ENCODE results near the gene CAMK1D.

Gene CAMK1D

DNA sequence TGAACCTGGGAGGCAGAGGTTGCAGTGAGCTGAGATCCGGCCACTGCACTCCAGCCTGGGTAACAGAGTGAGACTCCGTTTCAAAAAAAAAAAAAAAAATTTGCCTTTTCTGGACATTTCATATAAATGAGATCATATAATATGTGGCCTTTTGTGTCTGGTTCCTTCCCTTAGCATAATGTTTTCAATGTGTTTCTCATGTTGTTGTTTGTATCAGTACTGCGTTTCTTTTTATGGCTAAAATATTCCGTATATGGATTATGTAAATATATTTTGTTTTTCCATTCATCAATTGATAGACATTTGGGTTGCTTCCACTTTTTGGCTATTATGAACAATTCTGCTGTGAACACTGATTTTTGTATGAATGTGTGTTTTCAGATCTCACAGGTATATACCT is 394.6 kb downstream of the CAMK1D start:
- DNase-seq (ENCODE audit: low read depth): no peak
- no peak overlapping the region for H3K4me3 ChIP-seq (ENCODE audit: low read depth, low read length)
- TF ChIP-seq POLR2A (IDR thresholded peaks at IDR 0.05; ENCODE audit: extremely low read depth, insufficient read length): no peak
- TF ChIP-seq MYC (IDR thresholded peaks at IDR 0.05; ENCODE audit: low read depth, low read length): no peak
- no peak for TF ChIP-seq CTCF (IDR thresholded peaks at IDR 0.05; ENCODE audit: low read depth, low read length)
- TF ChIP-seq, protein P1, sequence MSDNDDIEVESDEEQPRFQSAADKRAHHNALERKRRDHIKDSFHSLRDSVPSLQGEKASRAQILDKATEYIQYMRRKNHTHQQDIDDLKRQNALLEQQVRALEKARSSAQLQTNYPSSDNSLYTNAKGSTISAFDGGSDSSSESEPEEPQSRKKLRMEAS (IDR thresholded peaks at IDR 0.05; ENCODE audit: low read depth, low read length): no peak

GRCh38 chr10:12748186-12748585 is 398.8 kb downstream of the CAMK1D start:
- H3K4me3 ChIP-seq (ENCODE audit: low read depth, low read length): no peak overlapping the region

GRCh38 chr10:12749760-12750478 is 400.6 kb downstream of the CAMK1D start:
- H3K4me3 ChIP-seq (ENCODE audit: low read depth, low read length): no peak overlapping the region
- TF ChIP-seq POLR2A (IDR thresholded peaks at IDR 0.05; ENCODE audit: extremely low read depth, insufficient read length) (no peak), MYC (IDR thresholded peaks at IDR 0.05; ENCODE audit: low read depth, low read length) (no peak), CTCF (IDR thresholded peaks at IDR 0.05; ENCODE audit: low read depth, low read length) (no peak)
- TF ChIP-seq, protein P1 (IDR thresholded peaks at IDR 0.05; ENCODE audit: low read depth, low read length): no peak
- DNase-seq (ENCODE audit: low read depth): no peak

More at GRCh38 chr10:12748186-12748585, 398.8 kb downstream of the CAMK1D start:
- no peak for DNase-seq (ENCODE audit: low read depth)
- TF ChIP-seq MYC (IDR thresholded peaks at IDR 0.05; ENCODE audit: low read depth, low read length) (no peak), POLR2A (IDR thresholded peaks at IDR 0.05; ENCODE audit: extremely low read depth, insufficient read length) (no peak)
- TF ChIP-seq, protein P1 (IDR thresholded peaks at IDR 0.05; ENCODE audit: low read depth, low read length): no peak

- DNase-seq (ENCODE audit: low read depth): no peak
These were observed 401.3 kb downstream of the CAMK1D start for GRCh38 chr10:12750526-12751201.

DNA sequence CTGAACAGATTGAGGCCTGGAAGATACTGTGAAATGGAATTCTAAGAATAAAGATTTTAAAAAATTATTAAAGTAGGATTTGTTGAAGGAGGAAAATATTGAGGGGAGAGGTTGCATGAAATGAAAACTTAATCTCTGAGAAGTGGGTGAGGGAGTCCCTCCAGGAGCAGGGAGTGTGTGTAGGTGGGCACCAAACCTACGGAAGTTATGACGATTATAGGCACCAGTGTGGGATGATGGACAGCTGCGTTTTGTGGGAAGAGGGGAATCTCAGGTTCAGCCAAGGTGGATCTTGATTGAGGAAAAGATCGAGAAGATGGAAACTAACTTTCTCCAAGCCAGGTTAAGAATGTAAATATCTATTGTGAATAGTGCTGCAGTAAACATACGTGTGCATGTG is 405.7 kb downstream of the CAMK1D start:
- TF ChIP-seq MYC (IDR thresholded peaks at IDR 0.05; ENCODE audit: low read depth, low read length) (no peak), POLR2A (IDR thresholded peaks at IDR 0.05; ENCODE audit: extremely low read depth, insufficient read length) (no peak), CTCF (IDR thresholded peaks at IDR 0.05; ENCODE audit: low read depth, low read length) (no peak)
- TF ChIP-seq, protein P1 (IDR thresholded peaks at IDR 0.05; ENCODE audit: low read depth, low read length): no peak
- no peak for DNase-seq (ENCODE audit: low read depth)
- H3K4me3 ChIP-seq (ENCODE audit: low read depth, low read length): no peak overlapping the region

More at GRCh38 chr10:12750526-12751201, 401.3 kb downstream of the CAMK1D start:
- no peak overlapping the region for H3K4me3 ChIP-seq (ENCODE audit: low read depth, low read length)
- TF ChIP-seq MYC (IDR thresholded peaks at IDR 0.05; ENCODE audit: low read depth, low read length): no peak
- TF ChIP-seq, protein P1 (IDR thresholded peaks at IDR 0.05; ENCODE audit: low read depth, low read length): no peak

DNA sequence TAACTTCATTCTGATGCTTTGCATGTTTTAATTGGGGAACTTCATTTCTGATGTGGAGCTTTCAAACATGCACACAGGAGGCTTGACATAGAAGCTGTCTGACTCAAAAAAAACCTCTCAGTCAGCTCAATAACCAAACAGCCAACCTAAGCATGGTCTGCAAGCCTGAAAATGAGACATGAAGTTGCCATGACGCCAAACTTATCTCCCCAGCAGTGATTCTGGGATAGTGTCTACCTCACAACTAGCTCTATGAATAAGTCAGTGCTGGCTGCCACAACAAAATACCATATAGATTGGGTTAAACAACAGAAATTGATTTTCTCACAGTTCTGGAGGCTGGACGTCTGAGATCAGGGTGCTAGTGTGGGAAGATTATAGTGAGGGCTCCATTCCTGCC is 408.0 kb downstream of the CAMK1D start:
- no peak for TF ChIP-seq POLR2A (IDR thresholded peaks at IDR 0.05; ENCODE audit: extremely low read depth, insufficient read length)
- no peak for TF ChIP-seq MYC (IDR thresholded peaks at IDR 0.05; ENCODE audit: low read depth, low read length)
- TF ChIP-seq, protein P1 (IDR thresholded peaks at IDR 0.05; ENCODE audit: low read depth, low read length): no peak
- TF ChIP-seq CTCF (IDR thresholded peaks at IDR 0.05; ENCODE audit: low read depth, low read length): no peak

More for the DNA sequence above, 408.0 kb downstream of the CAMK1D start:
- DNase-seq (ENCODE audit: low read depth): no peak
- no peak overlapping the region for H3K4me3 ChIP-seq (ENCODE audit: low read depth, low read length)

All from NB4 (cell line).